ENCODE data around the gene ADD1.

ADD1 gene

DNA sequence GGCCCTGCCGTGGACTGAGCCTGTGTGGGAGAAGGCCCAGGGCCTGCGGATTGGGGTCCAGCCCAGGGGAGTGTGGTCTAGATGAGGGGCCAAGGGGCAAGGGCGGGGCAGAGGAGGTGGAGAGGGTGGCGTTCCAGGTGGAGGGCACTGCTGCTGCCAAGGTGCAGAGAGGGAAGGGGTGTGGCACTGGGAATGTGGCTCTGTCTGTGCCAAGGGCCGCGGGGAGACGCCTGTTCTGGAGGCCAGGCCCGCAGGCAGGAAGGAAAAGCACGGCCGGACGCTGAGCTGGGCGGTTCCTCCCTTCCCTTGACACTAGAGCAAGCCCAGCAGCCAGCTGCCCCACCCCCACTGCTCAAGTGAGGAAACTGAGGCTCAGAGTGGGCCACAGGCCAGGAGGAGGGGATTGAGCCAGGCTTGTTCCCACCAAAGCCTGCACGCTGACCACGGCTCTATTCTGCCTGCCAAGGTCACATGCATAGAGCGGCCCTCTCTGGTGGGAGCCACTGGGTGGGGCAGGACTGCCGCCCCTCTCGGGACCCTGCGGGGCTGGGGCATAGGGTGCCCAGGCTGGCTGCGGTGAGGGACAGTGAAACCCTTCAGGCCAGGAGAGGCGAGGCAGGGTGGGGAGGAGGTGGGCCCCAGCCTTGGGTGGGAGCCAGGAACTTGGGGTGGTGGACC lies 37.8 kb upstream of the ADD1 start:
- no peak for DNase-seq

DNA sequence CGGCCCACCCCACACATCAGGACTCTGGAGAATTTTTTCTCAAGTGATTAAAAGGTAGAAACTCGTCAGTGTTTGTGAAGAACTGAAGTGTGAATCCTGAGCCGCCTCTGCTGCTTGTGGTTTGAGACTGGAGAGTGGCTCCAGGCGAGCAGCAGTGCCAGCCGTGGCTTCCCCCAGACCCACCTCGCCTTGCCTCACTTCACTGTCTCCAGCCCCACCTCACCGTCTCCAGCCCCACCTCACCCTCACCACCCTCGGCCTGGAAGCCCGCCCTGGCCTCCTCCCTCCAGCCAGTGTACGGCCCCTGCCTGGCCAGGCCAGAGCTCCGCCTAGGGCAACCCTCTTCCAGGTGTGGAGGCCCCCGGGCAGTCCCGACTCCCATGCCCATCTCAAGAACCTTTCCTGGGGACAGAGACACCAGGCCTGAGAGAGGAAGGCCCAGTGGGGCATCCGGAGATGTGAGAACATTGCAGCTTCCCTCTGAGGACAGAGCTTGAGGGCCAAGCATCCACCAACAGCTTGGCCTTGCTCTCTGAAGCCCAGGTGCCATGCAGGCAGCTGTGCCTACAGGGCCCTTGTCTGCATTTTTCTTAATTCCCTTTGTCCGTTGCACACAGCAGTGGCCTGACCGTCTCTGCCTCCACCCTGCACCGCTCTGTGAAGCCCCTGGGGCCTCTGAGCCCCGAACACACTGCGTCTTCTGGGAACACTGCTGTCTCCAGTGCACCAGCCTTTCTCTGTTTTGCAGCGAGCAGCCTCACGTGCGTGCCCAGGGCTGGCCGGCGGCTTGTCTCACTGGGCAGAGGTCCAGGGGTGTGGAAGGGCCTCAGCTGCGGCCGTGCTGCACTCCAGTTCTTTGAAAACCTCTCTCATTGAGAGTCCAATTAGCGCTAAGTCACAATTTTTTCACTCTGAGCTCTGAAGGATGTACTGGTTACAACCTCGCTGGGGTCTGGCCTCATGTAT lies 37.0 kb upstream of the ADD1 start:
- DNase-seq, result no peak

DNA sequence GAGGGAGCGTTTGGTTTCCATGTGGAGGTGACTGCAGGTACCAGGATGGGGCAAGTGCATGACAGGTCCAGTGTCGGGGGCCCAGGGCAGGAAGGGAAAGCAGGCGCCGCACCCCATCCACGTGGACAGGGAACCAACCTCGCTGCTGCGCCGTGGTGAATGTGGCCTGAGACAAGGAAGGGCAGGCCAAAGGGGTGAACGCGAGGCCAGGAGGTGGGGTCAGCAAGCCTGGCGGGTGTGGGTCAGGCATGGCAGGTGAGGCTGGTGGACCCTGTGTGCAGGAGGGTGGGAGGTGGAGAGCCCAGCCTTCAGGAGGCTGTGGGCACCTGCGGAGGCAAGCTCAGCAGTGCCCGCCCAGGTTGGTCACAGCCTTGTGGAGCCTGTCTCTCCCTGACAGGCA lies 36.1 kb upstream of the ADD1 start:
- no peak for DNase-seq

DNA sequence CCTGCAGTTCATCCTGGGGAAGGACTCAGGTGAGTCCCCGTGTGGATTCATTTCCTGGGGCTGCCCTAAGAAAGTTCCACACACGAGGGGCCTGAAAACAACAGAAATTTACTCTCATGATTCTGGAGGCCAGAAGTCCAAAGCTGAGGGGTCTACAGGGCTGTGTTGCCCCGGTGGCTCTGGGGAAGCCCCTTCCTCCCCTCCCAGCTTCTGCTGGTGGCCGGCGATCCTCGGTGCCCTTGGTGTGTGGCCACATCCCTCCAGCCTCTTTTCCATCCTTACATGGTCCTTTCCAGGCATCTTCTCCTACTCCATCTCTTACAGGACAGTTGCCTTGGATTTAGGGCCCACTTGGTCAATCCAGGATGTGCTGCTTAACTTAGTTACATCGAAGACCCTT lies 35.6 kb upstream of the ADD1 start:
- no peak for DNase-seq

DNA sequence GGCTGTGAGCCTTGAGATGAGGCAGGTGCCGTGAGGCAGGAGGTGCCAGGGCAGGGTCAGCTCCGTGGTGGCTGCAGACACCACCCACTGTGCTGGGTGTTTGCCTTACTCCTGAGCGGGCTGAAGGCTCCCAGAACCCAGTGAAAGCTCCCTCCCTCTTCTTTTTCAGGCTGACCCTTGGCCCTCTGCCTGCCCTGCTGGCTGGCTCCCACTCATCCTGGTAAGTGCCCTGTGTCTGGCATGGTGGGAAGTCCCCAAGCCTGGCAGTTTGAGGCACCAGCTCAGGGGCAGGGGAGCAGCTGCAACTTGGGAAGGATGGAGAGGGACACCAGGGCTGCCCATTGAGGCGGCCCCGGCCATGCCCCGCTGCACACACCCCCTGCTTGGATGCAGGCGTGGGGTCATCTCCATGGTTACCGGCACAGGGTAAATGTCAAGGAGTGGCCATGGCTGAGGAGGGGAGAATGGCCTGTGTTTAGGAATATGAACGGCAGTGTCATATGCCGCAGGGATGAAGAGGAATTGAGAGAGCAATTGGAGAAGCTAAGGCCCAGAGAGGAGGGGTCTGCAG lies 33.9 kb upstream of the ADD1 start:
- no peak for DNase-seq

DNA sequence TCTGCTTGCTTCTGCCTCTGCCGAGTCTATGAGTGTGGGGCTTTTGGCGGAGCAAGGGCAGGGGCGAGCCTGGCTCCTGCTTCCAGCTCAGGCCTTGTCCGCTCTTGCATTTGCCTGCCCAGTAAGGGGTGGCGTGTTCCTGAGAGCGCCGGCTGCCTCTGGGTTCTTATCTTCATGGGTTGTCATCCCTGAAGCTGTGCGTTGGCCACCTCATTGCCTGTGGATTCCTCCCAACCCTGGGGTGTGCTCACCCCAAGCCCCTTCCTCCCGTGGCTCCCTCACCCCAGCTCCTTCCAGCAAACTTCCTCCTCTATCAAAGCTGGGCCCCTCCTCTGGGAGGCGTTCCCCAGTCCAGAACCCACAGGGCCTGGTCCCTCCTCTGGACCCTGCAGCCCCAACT lies 33.3 kb upstream of the ADD1 start:
- no peak for DNase-seq

DNA sequence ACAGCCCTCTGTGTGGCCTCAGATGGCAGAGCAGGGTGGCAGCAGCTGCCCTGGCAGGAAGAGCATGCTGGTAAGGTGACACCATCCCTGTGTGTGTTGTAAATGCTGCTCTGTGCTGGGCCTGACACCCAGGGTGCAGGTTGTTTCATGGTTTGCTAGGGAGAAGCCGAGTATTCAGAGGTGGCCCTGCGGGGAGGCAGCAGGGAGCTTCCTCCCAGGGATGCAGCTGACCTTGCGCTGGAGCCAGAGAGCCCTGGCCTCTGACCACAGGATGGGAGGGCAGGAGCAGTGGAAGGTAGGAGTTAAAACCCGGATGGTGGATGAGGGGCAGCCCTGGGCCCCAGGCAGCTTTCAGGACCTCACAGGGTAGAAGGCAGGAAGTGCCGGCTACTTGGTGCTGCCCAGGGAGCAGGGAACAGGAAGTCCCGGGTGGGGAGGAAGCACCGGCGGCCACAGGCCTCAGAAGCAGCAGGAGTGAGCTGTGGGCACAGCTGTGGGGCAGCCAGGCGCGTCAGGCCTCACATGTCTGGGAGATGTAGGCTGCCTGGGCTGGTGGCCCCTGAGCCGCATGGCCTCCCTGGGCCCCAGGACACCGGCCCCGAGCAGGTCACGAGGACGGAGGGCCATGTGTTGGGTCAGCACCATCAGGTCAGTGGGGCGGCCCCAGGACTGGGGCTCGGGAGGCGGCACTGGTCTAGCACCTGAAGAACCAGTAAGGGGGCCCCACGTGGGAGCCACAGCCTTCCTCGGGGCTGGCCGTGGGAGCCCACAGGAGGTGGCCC lies 31.6 kb upstream of the ADD1 start:
- peak; percentile 54 for DNase-seq

DNA sequence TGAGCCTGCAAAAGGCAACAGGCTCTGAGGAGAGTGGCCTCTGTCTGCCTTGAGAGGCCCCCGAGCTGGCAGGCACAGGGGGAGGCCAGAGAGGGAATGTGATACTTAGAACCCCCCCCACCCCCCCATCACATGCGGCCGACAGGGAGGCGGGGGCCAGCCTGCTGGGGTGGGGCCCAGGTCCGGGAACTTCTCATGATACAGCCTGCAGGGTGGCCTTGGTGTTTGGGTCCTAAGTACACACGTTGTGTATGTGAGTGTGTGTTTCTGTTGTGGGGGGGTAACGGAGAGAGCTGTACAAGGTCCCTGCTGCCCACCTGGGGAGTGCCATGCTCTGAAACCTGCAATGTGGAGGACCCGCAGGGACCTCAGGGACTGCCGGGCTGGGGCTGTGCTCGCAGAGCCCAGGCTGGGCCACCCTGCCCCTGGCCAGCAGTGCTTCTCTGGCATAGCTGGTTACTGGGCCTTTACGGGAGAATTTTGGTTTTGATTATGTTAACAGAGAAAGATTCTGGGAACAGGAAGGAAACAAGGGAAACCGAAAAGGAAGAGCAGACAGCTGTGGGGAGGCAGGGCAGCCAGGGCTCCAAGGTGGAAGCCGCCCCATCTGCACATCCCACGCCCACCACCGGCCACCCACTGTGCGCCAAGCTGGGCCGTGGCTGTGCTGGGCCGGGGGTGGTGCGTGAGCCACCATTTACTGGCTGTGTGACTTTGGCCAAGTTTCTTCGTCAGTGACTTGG lies 30.9 kb upstream of the ADD1 start:
- no peak for DNase-seq

DNA sequence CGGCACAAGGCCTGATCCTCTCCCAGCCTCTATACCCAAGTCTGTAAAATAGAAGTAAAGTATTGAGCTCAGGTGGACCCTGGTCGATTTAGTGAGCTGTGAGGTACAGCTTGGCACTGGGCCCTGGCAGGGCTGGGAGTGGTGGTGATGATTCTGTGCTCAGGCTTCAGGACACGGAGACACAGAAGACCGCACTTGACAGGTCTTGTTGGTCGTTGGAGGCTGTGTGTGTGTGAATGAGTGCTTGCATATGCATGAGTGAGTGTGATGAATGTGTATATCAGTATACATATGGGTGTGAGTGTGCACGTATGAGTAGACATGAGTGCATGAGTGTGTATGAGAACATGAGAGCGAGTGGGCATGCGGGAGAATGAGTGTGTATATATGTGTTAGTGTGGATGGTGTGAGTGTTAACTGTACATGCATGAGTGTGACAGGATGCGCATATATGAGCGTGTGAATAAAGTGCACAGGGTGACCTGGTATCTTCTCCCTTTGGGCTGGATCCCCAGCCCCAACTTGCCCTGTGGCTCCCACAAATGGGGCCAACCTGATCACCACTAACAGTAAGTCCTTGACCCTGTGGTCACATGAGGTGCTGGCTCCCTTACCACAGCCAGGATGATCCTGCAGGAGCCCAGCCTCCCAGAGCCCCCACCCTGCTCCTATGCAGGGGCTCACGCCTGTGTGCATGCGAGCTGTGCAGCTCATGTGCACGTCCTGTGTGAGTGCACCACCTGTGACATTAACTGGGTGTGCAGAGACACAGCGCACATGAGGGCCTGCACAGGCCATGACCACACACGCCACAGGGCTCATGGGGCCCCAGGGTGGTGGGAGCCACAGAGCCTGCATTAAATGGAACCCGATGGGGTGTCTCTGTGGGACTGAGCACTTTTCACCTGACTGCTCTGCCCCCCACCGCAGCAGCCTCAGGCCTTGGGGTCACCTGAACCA lies 29.9 kb upstream of the ADD1 start:
- no peak for DNase-seq

DNA sequence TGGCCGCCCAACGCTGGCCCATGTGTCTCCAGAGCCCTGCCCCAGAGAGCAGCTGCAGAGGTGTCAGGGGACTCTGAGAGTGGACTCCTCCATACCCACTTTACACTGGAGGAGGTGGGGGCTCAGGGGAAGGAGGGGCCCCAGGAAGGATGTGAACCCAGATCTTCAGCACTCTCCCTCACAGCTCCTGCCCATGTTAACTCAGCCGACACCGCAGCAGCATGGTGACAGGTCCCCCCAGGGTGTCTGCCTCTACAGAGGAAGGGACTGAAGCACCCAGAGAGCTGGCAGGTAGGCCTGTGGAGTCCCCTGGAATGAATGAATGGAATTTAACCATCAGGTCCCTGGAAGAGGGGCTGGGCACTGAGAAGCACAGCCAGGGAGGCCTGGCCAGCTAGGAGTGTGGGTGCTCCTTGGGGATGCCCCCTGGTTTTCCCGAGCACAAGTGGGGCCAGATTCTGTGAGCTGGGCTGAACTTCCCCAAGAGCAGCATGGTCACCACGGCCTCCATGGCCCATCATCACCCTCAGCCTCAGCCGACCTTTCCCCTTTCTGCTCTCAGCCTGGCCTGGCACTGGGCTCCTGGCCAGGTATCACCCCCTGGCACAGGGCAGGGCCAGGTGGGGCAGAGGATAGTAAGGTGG lies 28.9 kb upstream of the ADD1 start:
- no peak for DNase-seq

DNA sequence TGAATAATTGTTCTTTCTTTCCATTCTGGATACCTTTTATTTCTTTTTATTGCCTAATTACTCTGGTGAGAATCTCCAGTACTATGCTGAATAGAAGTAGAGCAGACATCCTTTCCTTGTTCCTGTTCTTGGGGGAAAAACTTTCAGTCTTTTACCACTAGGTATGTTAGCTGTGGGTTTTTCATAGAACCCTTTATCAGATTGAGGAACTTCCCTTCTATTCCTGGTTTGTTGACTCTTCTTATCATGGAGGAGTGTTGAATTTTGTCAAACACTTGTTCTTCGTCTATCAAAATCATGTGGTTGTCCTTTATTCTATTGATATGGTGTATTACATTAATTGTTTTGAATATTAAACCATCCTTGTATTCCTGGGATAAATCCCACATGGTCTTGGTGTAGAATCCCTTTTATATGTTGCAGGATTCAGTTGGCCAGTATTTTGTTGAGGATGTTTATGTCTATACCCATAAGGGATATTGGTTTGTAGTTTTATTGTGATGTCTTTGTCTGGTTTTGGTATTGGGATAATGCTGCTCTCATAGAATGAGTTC lies 27.2 kb upstream of the ADD1 start:
- DNase-seq, result no peak

DNA sequence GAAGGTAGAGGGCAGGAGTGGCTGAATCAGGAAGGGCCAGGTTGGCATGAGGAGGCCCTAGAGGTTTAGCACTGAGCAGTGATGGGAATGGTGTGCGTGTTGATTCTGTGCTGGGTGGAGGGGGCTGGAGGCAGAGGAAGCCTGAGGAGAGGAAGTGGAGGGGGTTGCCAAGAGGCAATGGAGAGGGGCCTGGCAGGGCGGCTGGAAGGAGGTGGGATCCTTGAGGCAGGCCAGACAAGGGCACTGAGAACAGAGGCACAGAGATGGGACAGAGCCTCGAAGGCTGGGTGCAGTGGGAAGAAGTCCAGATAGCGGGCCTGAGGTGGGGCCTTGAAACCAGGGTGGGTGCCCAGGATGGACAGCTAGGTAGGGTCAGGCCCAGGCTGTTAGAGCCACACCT lies 26.5 kb upstream of the ADD1 start:
- no peak for DNase-seq

DNA sequence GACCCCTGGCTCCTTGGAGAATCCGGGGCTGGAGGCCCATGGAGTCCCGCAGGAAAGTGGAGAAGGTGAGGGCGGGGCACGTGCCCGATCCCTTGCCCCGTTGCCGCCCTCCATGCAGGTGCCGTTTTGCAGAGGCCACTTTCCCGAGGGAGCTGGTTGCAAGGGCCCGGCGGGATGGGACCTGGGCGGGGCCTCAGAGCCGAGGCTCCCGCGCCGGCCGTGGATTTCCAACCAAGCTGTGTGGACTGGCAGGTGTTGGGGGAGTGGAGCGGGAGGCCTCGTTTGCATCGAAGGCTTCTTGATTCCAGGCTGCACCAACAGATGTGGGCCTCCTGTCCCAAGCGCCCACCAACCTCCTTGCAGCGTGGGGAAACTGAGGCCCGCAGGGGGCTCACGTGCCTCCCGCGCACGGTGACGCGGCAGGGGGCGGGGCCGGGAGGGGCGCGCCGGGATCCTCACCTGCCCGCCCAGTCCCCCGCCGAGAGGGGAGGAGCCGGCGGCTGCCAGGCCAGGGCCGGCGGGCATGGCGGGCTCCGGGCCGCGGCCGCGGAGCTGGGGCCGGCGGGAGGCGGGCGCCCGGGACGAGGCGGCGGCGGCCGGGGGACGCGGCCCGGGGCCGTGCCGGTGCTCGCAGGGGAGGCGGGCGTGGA lies 25.8 kb upstream of the ADD1 start:
- DNase-seq, result peak; percentile 57

DNA sequence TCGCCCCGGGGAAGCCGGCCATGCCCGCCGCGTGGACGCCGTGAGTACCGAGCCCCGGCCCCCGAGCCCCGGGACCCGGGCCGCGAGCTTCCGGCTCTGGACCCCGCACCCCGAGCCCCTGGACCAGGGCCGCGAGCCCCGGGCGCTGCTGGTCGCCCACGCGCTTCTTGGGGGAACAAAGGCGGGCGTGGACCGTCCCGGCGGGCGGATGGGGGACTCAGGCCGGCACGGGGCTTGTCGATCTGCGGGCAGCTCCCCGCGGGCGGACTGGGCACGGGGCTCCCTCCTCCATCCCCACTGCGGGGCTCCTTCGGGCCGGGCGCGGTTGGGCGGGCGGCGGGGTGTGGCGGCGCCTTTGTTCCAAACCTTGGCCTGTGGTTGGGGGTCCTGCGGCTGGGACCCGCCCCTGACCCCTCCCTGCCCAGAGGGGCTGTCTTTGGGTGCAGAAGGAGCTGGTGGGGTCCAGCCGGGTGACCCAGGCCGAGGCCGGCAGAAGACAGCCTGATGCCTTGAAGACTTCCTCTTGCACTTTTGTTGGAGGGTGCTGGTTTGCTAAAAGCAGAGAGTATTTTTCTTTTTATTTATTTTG lies 25.2 kb upstream of the ADD1 start:
- no peak for DNase-seq

DNA sequence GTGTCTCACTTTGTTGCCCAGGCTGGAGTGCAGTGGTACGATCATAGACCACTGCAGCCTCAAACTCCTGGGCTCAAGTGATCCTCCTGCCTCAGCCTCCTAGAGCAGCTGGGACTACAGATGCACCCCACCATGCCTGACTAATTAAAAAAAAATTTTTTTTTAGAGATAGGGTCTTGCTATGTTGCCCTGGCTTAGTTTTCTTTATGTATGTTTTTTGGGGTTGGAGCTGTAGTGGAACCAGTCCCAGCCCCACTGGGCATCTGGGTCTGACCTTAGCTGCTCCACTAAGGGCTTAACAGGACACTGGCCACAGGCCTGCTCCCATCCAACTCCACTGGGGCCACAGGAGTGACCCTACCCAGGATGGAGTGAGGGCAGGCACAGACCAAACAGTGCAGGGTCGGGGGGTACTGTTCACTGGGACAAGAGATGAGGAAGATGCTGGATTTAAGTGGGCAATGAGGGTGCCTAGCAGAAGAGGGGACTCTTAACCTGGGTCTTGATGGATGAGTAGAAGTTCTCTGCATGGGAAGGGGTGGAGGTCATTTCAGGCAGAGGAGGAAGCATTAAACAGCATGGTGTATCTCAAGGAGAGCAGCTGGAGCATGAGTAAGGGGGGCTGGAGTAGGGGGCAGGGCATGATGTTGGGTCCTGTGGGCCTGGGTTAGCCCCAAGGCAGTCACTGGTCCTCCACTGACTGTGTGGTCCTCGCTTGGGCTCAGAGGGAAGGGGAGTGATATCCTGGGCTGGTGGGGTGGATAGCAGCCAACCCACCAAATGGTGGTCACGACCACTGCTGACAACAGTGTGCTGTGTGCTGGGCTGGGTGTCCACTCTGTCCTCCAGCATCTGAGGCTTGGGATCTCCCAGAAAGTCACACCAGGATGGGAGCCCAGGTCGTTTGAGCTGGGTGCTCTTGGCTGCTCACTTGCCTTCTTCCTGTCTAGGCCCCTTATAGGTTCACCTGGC lies 24.1 kb upstream of the ADD1 start:
- DNase-seq, result no peak

DNA sequence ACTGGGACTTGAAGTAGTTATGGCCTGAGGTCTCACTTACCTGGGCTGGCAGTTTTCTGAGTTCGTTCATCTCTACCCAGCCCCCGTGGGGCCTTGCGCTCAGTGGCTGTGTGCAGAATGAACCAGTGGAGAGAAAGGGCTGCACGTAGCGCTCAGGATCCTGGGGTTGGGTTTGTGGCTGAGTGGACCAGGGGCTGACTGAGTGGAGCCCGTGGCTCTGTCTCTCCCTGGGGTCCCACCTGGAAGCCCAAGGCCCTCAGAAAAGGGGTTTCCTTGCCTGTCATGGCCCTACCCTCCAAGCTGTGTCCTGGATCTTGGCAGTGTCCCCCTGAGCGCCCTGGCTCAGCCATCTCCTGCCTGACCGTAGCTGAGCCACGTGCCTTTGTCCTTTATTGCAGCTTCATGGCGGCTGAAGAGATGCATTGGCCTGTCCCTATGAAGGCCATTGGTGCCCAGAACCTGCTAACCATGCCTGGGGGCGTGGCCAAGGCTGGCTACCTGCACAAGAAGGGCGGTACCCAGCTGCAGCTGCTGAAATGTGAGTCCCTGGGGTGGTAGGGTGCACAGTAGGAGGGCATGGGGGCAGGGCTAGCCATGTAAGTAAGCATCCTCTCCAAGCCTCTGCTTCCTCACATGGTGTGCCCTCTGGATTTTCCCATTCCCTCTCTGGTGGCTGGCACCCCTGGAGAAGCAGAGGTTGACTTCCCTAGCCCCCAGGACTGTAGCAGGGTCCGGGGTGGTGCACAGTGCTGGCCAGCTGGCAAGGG lies 23.2 kb upstream of the ADD1 start:
- peak; percentile 87 for DNase-seq
